Esophagus muscularis mucosa (tissue), 4 donors: ENCODE data around the gene WDFY3. TPM values are rescaled to one million over a fixed set of nuclear protein-coding genes. Genes with fewer than 3 reads are reported as not detected.

Experiments
- DNase-seq: peaks from one replicate; pipeline ENCODE4 v3.0.0-alpha.2; 2017; ENCODE audit errors: extremely low spot score
- H3K27ac ChIP-seq, 4 donors: fragments of 200-600 bp; sonication (generic); replicated peaks in 1 of 4; 1 replicate in 3 of 4; 2 replicates in 1 of 4; pipeline ENCODE4 v1.5.1; 2016 to 2019; ENCODE audit warnings: mild to moderate bottlenecking in 1 of 4
- H3K27me3 ChIP-seq, 4 donors: fragments of 200-600 bp; sonication (generic); one replicate each; pipeline versions ENCODE4 v1.5.1 to v1.6.0; 2016 to 2019
- H3K36me3 ChIP-seq, 4 donors: fragments of 200-600 bp; sonication (generic); one replicate each; pipeline ENCODE4 v1.5.1; 2016 to 2019
- H3K4me1 ChIP-seq, 4 donors: fragments of 200-600 bp; sonication (generic); one replicate each; pipeline ENCODE4 v1.5.1; 2016 to 2019
- H3K4me3 ChIP-seq, 4 donors: fragments of 200-600 bp; sonication (generic); 1 replicate in 2 of 4; 2 replicates in 2 of 4; pipeline ENCODE4 v1.5.1; 2016 to 2019; ENCODE audit warnings: mild to moderate bottlenecking in 4 of 4, moderate library complexity in 1 of 4
- H3K9me3 ChIP-seq, 4 donors: fragments of 200-600 bp; sonication (generic); 1 replicate in 3 of 4; 2 replicates in 1 of 4; pipeline ENCODE4 v1.5.1; 2016 to 2019
- EP300 ChIP-seq: sonication (generic); formaldehyde crosslinking; IDR thresholded peaks from one replicate; pipeline ENCODE4 v1.6.1; 2017; ENCODE audit warnings: antibody characterized with exemption
- POLR2A ChIP-seq: fragments of 450-650 bp; IDR thresholded peaks from one replicate; pipeline ENCODE4 v1.6.1; 2017; ENCODE audit warnings: antibody characterized with exemption, moderate library complexity, mild to moderate bottlenecking, low read depth
- POLR2AphosphoS5 ChIP-seq, 2 donors: sonication (generic); formaldehyde crosslinking; IDR thresholded peaks; one replicate each; pipeline ENCODE4 v1.6.1; 2017; ENCODE audit warnings: antibody characterized with exemption in 2 of 2
- WGBS: methylation state at CpG from one replicate; pipeline ENCODE4 v1.1.5; 2018; 5-methylcytosine and 5-hydroxymethylcytosine counted together
- intact Hi-C: fragments of 100-400 bp; cut with DNase I; formaldehyde crosslinking; loops from one replicate; pipeline ENCODE4 v1.15.1; 2023
- total RNA-seq, 4 donors: library from RNA; depleted of rRNA; stranded (reverse); fragments of >200 nt; gene quantifications; one replicate each; pipeline versions ENCODE4 v1.1.0 to v1.2.1, GENCODE V29; 2016
- TF ChIP-seq, protein P1 (sequence below), 3 experiments: fragments of 200-600 bp in 2 of 3; fragments of 450-650 bp in 1 of 3; sonication (generic) in 2 of 3; IDR thresholded peaks; one replicate each; pipeline ENCODE4 v1.5.1; 2017 to 2019; ENCODE audit warnings: antibody characterized with exemption in 3 of 3, mild to moderate bottlenecking in 2 of 3, moderate library complexity in 1 of 3

Gene WDFY3
- total RNA-seq, 4 donors from 2014 or later: 73.1 to 103 (median 100.0) TPM

DNA sequence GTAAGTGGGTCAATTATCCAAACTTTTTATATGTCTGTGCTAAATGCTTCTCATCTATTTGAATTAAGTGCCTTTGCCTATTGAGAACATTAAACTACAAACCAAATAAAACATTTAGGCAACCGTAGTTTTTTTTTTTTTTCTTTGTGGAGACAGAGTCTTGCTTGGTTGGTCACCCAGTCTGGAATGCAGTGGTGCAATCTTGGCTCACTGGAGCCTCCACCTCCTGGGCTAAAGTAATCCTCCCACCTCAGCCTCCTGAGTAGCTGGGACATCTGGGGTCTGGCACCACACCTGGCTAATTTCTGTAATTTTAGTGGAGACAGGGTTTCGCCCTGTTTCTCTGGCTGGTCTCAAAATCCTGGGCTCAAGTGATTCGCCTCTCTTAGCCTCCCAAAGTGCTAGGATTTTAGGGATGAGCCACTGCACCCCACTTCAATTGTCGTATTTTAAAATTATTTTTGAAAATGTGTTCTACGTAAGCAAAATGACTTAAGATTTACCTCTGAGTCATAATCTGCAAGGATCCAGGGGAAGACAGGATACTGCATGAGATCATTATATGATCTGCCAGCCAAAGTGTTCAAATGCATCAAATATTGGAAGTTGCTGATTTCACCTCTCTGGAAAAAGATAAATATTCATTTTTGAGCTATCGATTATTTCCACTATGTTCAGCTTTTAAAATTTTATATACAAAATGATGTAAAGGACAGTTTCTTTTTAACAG is 257.9 kb downstream of the WDFY3 start:
- TF ChIP-seq, protein P1, sequence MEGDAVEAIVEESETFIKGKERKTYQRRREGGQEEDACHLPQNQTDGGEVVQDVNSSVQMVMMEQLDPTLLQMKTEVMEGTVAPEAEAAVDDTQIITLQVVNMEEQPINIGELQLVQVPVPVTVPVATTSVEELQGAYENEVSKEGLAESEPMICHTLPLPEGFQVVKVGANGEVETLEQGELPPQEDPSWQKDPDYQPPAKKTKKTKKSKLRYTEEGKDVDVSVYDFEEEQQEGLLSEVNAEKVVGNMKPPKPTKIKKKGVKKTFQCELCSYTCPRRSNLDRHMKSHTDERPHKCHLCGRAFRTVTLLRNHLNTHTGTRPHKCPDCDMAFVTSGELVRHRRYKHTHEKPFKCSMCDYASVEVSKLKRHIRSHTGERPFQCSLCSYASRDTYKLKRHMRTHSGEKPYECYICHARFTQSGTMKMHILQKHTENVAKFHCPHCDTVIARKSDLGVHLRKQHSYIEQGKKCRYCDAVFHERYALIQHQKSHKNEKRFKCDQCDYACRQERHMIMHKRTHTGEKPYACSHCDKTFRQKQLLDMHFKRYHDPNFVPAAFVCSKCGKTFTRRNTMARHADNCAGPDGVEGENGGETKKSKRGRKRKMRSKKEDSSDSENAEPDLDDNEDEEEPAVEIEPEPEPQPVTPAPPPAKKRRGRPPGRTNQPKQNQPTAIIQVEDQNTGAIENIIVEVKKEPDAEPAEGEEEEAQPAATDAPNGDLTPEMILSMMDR (IDR thresholded peaks at IDR 0.05): no peak
- no peak for TF ChIP-seq EP300
- no peak for TF ChIP-seq POLR2A
- TF ChIP-seq POLR2AphosphoS5 (IDR thresholded peaks at IDR 0.05): no peak
- no peak overlapping the region for H3K4me3 ChIP-seq
- DNase-seq: no peak
- H3K9me3 ChIP-seq: no peaks in the 10 kb centered on the region
- WGBS: 97% methylated on average over 6 of the region's 6 CpGs
- no peaks in the 10 kb centered on the region for H3K4me1 ChIP-seq
- peaks cover 40 to 97% (median 70%) of the 10 kb centered on the region in 4 donors for H3K36me3 ChIP-seq
- H3K27ac ChIP-seq: no peak overlapping the region
- intact Hi-C loops: no loop called here
- H3K27me3 ChIP-seq: no peaks in the 10 kb centered on the region

DNA sequence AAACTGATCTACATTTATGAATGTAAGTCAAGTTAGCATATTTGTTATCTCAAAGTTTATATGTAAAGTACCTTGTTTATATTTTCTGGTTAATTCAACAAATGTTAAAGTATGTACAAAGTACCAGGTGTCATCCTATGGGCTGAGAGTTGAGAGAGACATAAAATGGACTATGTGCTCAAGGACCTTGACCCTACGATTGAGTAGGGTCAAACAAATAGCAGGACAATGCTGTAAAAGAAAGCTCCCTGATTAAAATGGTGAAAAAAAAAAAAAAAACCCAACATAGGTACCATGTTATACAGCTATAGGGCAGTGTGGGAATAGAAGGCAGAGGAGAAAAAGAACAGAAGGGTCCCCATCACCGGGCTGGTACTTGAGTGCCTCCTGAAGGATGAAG is 260.2 kb downstream of the WDFY3 start:
- intact Hi-C loops: no loop called here
- WGBS: 96% methylated on average over 2 of the region's 2 CpGs

DNA sequence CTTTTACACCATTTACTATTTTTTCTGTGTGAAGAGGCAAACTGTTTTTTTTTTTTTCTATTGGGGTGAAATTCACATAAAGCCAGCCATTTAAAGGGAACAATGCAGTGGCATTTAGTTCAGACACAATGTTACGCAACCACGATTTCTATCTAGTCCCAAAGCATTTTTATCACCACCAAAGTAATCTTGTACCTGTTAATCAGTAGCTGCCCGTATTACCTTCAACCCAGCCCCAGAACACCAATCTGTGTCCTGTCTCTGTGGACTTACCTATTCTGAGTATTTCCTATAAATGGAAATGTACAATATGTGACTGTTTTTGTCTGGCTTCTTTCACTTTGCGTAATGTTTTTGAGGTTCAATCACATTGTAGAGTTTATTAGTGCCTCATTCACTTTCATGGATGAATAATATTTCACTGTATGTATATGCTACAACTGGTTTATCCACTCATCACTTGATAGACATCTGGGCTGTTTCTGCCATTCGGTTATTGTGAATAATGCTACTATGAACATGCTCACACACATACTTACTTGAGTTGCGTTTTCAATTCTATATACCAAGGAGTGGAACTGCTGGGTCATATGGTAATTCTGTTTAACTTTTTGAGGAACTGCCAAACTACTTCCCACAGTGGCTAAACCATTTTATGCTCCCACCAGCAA is 267.4 kb downstream of the WDFY3 start:
- no peaks in the 10 kb centered on the region for H3K9me3 ChIP-seq
- no peak for DNase-seq
- H3K36me3 ChIP-seq: peaks cover 53 to 94% (median 74%) of the 10 kb centered on the region in 4 donors
- H3K27ac ChIP-seq: no peak overlapping the region
- no peaks in the 10 kb centered on the region for H3K27me3 ChIP-seq
- 94% methylated on average over 6 of the region's 6 CpGs for WGBS
- TF ChIP-seq, protein P1 (IDR thresholded peaks at IDR 0.05): no peak
- no peak for TF ChIP-seq POLR2A
- TF ChIP-seq POLR2AphosphoS5 (IDR thresholded peaks at IDR 0.05): no peak
- TF ChIP-seq EP300: no peak
- H3K4me1 ChIP-seq: no peaks in the 10 kb centered on the region
- no peak overlapping the region for H3K4me3 ChIP-seq
- intact Hi-C loops: no loop called here

More for the DNA sequence above, 260.2 kb downstream of the WDFY3 start:
- DNase-seq: no peak
- no peak overlapping the region for H3K27ac ChIP-seq
- H3K9me3 ChIP-seq: no peaks in the 10 kb centered on the region
- H3K4me1 ChIP-seq: no peaks in the 10 kb centered on the region
- no peak overlapping the region for H3K4me3 ChIP-seq
- H3K27me3 ChIP-seq: no peaks in the 10 kb centered on the region
- no peak for TF ChIP-seq EP300
- no peak for TF ChIP-seq POLR2A
- TF ChIP-seq, protein P1 (IDR thresholded peaks at IDR 0.05): no peak
- TF ChIP-seq POLR2AphosphoS5 (IDR thresholded peaks at IDR 0.05): no peak
- peaks cover 41 to 97% (median 71%) of the 10 kb centered on the region in 4 donors for H3K36me3 ChIP-seq

DNA sequence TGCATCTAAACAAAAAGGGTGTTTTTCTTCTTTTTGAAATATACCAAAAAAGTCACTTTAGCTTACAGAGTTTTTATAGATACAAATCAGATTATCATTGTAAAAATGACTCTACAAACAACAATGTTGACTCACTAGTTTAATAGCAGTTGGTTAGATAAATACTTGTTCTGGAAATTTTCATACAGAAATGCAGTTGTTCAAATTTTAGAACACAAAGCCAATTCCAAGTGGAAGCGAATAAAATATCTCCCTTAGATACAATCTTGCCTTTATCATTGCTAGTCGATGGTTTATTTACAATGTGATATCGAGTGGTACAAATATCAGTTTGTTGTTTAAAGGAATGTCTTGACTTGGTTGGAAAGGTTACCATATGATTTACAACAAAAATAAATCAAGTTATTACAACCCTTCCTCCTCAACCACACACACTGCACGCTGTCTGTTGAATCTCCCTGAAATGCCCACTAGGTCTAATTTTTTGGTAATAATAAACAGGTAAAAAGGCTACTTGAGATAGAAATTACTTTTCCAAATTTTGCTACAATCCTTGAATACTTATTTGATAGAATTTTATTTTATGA is 268.8 kb downstream of the WDFY3 start:
- H3K36me3 ChIP-seq: peaks cover 44 to 94% (median 72%) of the 10 kb centered on the region in 4 donors
- TF ChIP-seq EP300 (no peak), POLR2AphosphoS5 (IDR thresholded peaks at IDR 0.05) (no peak), POLR2A (no peak)
- TF ChIP-seq, protein P1 (IDR thresholded peaks at IDR 0.05): no peak
- H3K9me3 ChIP-seq: no peaks in the 10 kb centered on the region
- H3K27ac ChIP-seq: no peak overlapping the region
- no peaks in the 10 kb centered on the region for H3K4me1 ChIP-seq
- H3K4me3 ChIP-seq: no peak overlapping the region
- H3K27me3 ChIP-seq: no peaks in the 10 kb centered on the region
- DNase-seq: no peak
- WGBS: 89% methylated on average over 4 of the region's 4 CpGs
- intact Hi-C loops: no loop called here
